GM12874 (cell line): Measurements from ENCODE around the gene TXNL1.

Experiments used
- TF ChIP-seq, protein P1 (sequence below): IDR thresholded peaks from 2 replicates; pipeline ENCODE4 v1.5.1; 2011; ENCODE audit warnings: low read depth, mild to moderate bottlenecking, control low read depth, low read length, moderate library complexity; ENCODE audit not compliant: insufficient read depth

The TXNL1 gene

GRCh38 chr18:56576826-56577573 is 61.4 kb downstream of the TXNL1 start:
- TF ChIP-seq, protein P1, sequence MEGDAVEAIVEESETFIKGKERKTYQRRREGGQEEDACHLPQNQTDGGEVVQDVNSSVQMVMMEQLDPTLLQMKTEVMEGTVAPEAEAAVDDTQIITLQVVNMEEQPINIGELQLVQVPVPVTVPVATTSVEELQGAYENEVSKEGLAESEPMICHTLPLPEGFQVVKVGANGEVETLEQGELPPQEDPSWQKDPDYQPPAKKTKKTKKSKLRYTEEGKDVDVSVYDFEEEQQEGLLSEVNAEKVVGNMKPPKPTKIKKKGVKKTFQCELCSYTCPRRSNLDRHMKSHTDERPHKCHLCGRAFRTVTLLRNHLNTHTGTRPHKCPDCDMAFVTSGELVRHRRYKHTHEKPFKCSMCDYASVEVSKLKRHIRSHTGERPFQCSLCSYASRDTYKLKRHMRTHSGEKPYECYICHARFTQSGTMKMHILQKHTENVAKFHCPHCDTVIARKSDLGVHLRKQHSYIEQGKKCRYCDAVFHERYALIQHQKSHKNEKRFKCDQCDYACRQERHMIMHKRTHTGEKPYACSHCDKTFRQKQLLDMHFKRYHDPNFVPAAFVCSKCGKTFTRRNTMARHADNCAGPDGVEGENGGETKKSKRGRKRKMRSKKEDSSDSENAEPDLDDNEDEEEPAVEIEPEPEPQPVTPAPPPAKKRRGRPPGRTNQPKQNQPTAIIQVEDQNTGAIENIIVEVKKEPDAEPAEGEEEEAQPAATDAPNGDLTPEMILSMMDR: no peak

GRCh38 chr18:56575819-56576663 is 62.4 kb downstream of the TXNL1 start:
- TF ChIP-seq, protein P1: no peak

- TF ChIP-seq, protein P1: no peak
Measured at GRCh38 chr18:56574861-56575260, 63.5 kb downstream of the TXNL1 start.

GRCh38 chr18:56570978-56571377 is 67.4 kb downstream of the TXNL1 start:
- TF ChIP-seq, protein P1: no peak

GRCh38 chr18:56569416-56569815 is 69.0 kb downstream of the TXNL1 start:
- TF ChIP-seq, protein P1: no peak

- TF ChIP-seq, protein P1: no peak
Measured at GRCh38 chr18:56568986-56569385, 69.4 kb downstream of the TXNL1 start.

DNA sequence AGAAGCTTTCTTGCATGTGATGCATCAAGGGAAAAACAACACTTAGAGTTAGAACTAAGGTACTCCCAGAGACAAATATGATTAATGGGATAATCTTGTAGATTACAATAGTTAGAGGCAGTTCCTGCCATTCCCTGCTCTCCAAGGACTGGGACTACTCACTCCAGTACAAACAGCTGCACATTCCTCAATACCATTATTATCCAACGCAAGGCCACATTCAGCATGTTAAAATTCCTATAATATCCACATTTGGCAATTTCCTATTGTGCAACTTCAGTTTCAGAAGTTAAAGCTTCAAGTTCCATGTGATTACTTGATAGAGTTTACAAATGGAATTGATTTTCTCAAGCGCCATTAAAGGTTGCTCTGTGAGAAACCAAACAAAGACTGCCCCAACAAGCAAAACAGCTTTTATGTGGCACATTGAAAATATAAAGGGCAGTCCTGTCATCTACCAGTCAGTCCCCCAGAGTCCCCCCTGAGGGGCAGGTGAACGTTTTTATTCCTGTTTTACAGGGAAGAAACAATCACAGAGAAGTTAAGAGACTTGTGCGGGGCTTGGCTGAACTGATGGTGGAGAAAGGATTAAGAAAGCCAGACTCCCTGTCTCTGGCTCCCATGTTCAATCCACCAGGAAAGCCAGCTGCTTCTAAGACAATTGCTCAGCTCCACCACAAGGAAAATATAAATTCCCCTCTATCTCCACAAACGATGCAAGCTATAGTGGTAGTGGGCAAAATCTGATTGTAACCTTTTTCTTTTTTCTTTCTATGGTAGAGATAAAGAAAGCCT is 72.6 kb downstream of the TXNL1 start:
- TF ChIP-seq, protein P1: no peak
